ENCODE measurements around the gene UCN3.
A peak's percentile ranks its signal among the peaks of the same experiment; 100 is the strongest.

The UCN3 gene

GRCh38 chr10:5364890-5365338 lies at the start of gene UCN3:
Gene UCN3 (plus strand): TSS chr10:5364966. CDS start chr10:5373721, 8,755 bp downstream.
- DNase-seq: no peak

- DNase-seq: no peak
These were observed 47.1 kb upstream of the UCN3 start for GRCh38 chr10:5317547-5318107.

GRCh38 chr10:5318148-5318547 lies 46.6 kb upstream of the UCN3 start:
- DNase-seq: no peak

- no peak for DNase-seq
These were observed 44.9 kb upstream of the UCN3 start for GRCh38 chr10:5319863-5320262.

- DNase-seq: no peak
These were observed 43.5 kb upstream of the UCN3 start for GRCh38 chr10:5321273-5321672.

- DNase-seq: no peak
These were observed 41.3 kb upstream of the UCN3 start for GRCh38 chr10:5323446-5323845.

GRCh38 chr10:5325076-5325475 lies 39.7 kb upstream of the UCN3 start:
- no peak for DNase-seq

GRCh38 chr10:5334196-5334880 lies 30.4 kb upstream of the UCN3 start:
- peak in 1 of 2 experiments; percentile 1 for DNase-seq

- no peak for DNase-seq
These were observed 26.8 kb upstream of the UCN3 start for GRCh38 chr10:5338010-5338409.

- no peak for DNase-seq
These were observed 21.7 kb upstream of the UCN3 start for GRCh38 chr10:5343092-5343491.

- no peak for DNase-seq
These were observed 21.2 kb upstream of the UCN3 start for GRCh38 chr10:5343561-5343960.

GRCh38 chr10:5343979-5344378 lies 20.8 kb upstream of the UCN3 start:
- no peak for DNase-seq

GRCh38 chr10:5344746-5345145 lies 20.0 kb upstream of the UCN3 start:
- no peak for DNase-seq

GRCh38 chr10:5346881-5347280 lies 17.9 kb upstream of the UCN3 start:
- DNase-seq: no peak

- DNase-seq: no peak
These were observed 15.4 kb upstream of the UCN3 start for GRCh38 chr10:5349362-5349761.

- DNase-seq: no peak
These were observed 10.7 kb upstream of the UCN3 start for GRCh38 chr10:5354068-5354467.

GRCh38 chr10:5355594-5356301 lies 9.0 kb upstream of the UCN3 start:
- DNase-seq: no peak

GRCh38 chr10:5356302-5356763 lies 8.4 kb upstream of the UCN3 start:
- no peak for DNase-seq

- no peak for DNase-seq
These were observed 4.3 kb upstream of the UCN3 start for GRCh38 chr10:5360318-5360915.

GRCh38 chr10:5361966-5362365 lies 2.8 kb upstream of the UCN3 start:
- no peak for DNase-seq

GRCh38 chr10:5362873-5363272 lies 1.9 kb upstream of the UCN3 start:
- DNase-seq: no peak

- DNase-seq: no peak
These were observed 392 bp upstream of the UCN3 start for GRCh38 chr10:5364374-5364773.

- DNase-seq: no peak
These were observed 1.2 kb downstream of the UCN3 start for GRCh38 chr10:5365928-5366327.
